Left ventricle myocardium inferior (tissue), 1 donor: ENCODE data around the gene KIF2A. TPM values are rescaled to one million over a fixed set of nuclear protein-coding genes. Genes with fewer than 3 reads are reported as not detected.

Experiments used
- DNase-seq: peaks from one replicate; pipeline ENCODE4 v3.0.0-alpha.2; 2020
- H3K27ac ChIP-seq: fragments of 200-600 bp; replicated peaks from 2 replicates; pipeline ENCODE4 v1.8.0; 2021
- H3K27me3 ChIP-seq: fragments of 200-600 bp; 2 replicates; pipeline ENCODE4 v1.8.0; 2021; ENCODE audit warnings: low read depth
- H3K36me3 ChIP-seq: fragments of 200-600 bp; 2 replicates; pipeline ENCODE4 v1.8.0; 2021
- H3K4me1 ChIP-seq: fragments of 200-600 bp; 2 replicates; pipeline ENCODE4 v1.8.0; 2021
- H3K4me3 ChIP-seq: fragments of 200-600 bp; 2 replicates; pipeline ENCODE4 v1.8.0; 2021; ENCODE audit warnings: mild to moderate bottlenecking, moderate library complexity
- H3K9me3 ChIP-seq: fragments of 200-600 bp; replicated peaks from 2 replicates; pipeline ENCODE4 v1.8.0; 2021
- CTCF ChIP-seq: fragments of 200-600 bp; IDR thresholded peaks from 2 replicates; pipeline ENCODE4 v1.8.0; 2021; ENCODE audit warnings: antibody characterized with exemption, mild to moderate bottlenecking, borderline replicate concordance
- intact Hi-C: fragments of 100-400 bp; cut with micrococcal nuclease; formaldehyde crosslinking; loops from one replicate; pipeline ENCODE4 v1.11.0; 2022
- total RNA-seq: library from RNA; stranded (reverse); fragmentation: NEBNext Ultra II Directional; extraction: Animal tissue kit (Norgen Biotek cat#: 25700); gene quantifications from one replicate; pipeline ENCODE4 v1.2.1, GENCODE V29; 2021
- donor health status: DM: no; HTN: yes; CAD: no; lungs with severe emphysema.

The KIF2A gene
- total RNA-seq, 1 donor from 2014 or later, result 9.7 TPM

DNA sequence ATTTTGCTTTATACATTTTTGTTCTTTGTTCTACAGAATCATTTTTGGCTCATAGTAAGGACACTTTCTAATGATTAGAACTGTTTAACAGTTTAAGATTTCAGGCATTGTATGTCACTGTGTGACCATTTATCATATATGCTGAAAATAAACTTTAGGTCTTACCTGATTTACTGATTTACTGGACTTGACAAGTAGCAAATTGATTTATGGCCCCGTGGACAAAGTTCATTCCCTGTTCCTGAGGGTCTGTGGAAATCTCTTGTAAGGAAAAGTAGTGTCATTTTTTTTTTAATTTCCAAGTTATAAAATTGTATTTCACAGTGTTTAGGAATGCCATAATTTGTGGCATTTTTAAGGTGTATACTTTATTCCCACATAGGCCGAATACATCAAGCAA, 40.7 kb downstream of the KIF2A start:
- Histone ChIP-seq H3K27me3 (no peaks in the 10 kb centered on the region), H3K36me3 (peaks cover 21% of the 10 kb centered on the region), H3K4me1 (peaks cover 3% of the 10 kb centered on the region), H3K27ac (no peak overlapping the region), H3K9me3 (no peaks in the 10 kb centered on the region), H3K4me3 (no peak overlapping the region)
- no peak for DNase-seq
- no peak for TF ChIP-seq CTCF
- intact Hi-C loops, result no loop called here

DNA sequence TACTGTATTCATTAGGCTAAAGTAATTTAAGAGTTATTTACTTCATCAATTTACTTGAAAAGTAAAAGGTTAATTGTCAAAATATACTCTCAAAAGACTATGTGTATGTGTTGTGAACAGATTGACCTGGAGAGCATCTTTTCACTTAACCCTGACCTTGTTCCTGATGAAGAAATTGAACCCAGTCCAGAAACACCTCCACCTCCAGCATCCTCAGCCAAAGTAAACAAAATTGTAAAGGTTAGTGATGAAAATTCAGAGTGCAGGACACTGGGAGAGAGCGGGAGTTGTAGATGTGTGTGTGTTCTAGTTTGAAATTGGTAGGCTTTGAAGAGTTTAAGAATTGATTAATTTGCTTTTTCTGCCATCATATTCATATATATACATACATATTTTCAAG, 41.9 kb downstream of the KIF2A start:
- Histone ChIP-seq H3K27me3 (no peaks in the 10 kb centered on the region), H3K36me3 (peaks cover 32% of the 10 kb centered on the region), H3K27ac (no peak overlapping the region), H3K9me3 (no peaks in the 10 kb centered on the region), H3K4me3 (no peak overlapping the region), H3K4me1 (peaks cover 3% of the 10 kb centered on the region)
- intact Hi-C loops, result no loop called here
- TF ChIP-seq CTCF, result no peak
- DNase-seq, result no peak

GRCh38 chr5:62348723-62349481, 42.9 kb downstream of the KIF2A start:
- Histone ChIP-seq H3K9me3 (no peaks in the 10 kb centered on the region), H3K36me3 (peaks cover 41% of the 10 kb centered on the region), H3K27ac (no peak overlapping the region), H3K4me1 (peaks cover 3% of the 10 kb centered on the region), H3K4me3 (no peak overlapping the region), H3K27me3 (no peaks in the 10 kb centered on the region)
- no peak for TF ChIP-seq CTCF
- intact Hi-C loops, result no loop called here
- no peak for DNase-seq

GRCh38 chr5:62354028-62354874, 48.2 kb downstream of the KIF2A start:
- no peaks in the 10 kb centered on the region for H3K4me1 ChIP-seq
- H3K4me3 ChIP-seq, result no peak overlapping the region
- TF ChIP-seq CTCF, result peak; percentile 70
- H3K36me3 ChIP-seq, result peaks cover 42% of the 10 kb centered on the region
- no peak overlapping the region for H3K27ac ChIP-seq
- DNase-seq, result no peak
- H3K27me3 ChIP-seq, result no peaks in the 10 kb centered on the region
- H3K9me3 ChIP-seq, result no peaks in the 10 kb centered on the region
- intact Hi-C loops, result loop anchor here (5.0 kb wide), 1 partner anchor 132 kb away; no protein-coding TSS in a partner anchor

DNA sequence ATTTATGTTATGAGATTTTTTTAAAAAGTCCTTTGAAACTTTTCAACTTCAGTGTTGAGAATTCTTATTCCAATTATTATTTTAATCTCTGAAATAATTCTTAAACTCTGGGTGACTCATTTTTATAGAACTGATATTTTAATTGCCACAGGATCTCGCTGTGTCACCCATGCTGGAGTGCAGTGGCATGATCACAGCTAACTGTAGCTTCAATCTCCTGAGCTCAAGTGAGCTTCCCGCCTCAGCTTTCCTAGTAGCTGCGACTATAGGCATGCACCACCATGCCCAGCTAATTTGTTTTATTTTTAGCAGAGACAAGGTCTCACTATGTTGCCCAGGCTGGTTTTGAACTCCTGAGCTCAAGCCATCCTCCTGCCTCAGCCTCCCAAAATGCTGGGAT, 56.7 kb downstream of the KIF2A start:
- Histone ChIP-seq H3K4me1 (no peaks in the 10 kb centered on the region), H3K27ac (no peak overlapping the region), H3K4me3 (no peak overlapping the region), H3K27me3 (no peaks in the 10 kb centered on the region), H3K9me3 (no peaks in the 10 kb centered on the region), H3K36me3 (peaks cover 62% of the 10 kb centered on the region)
- TF ChIP-seq CTCF, result no peak
- intact Hi-C loops, result no loop called here
- no peak for DNase-seq
